Stimulated activated CD4-positive, alpha-beta T cell treated with anti-CD3 and anti-CD28 coated beads, Interleukin-2, amount 100 ng/mL, for 24 hours (primary cell): ENCODE measurements around the gene ABHD1.

ENCODE experiments used
- DNase-seq, 2 donors: peaks; one replicate each; pipeline ENCODE4 v3.0.0-alpha.2; 2020

Gene ABHD1

GRCh38 chr2:27138111-27138510, 14.5 kb downstream of the ABHD1 start:
- DNase-seq: no peak

GRCh38 chr2:27139310-27139709, 15.7 kb downstream of the ABHD1 start, which contains the start of gene PRR30:
PRR30 (minus strand) TSS chr2:27139410; CDS start chr2:27138329, 1,081 bp downstream.
- DNase-seq: no peak

- no peak for DNase-seq
These were observed 19.7 kb downstream of the ABHD1 start for GRCh38 chr2:27143285-27143684.

GRCh38 chr2:27145682-27146081, 22.1 kb downstream of the ABHD1 start:
- no peak for DNase-seq

- no peak for DNase-seq
These were observed 24.3 kb downstream of the ABHD1 start for GRCh38 chr2:27147935-27148334.

GRCh38 chr2:27148801-27149439, 25.3 kb downstream of the ABHD1 start, which contains the start of gene TCF23:
TCF23 (plus strand) TSS chr2:27149004; CDS start chr2:27149134, 130 bp downstream.
- DNase-seq: no peak

- no peak for DNase-seq
These were observed 26.2 kb downstream of the ABHD1 start for GRCh38 chr2:27149570-27150405.

GRCh38 chr2:27150639-27151230, 27.1 kb downstream of the ABHD1 start:
- DNase-seq: no peak

- no peak for DNase-seq
These were observed 28.6 kb downstream of the ABHD1 start for GRCh38 chr2:27152102-27152795.

- no peak for DNase-seq
These were observed 29.3 kb downstream of the ABHD1 start for GRCh38 chr2:27152796-27153464.

- DNase-seq: no peak
These were observed 30.9 kb downstream of the ABHD1 start for GRCh38 chr2:27154488-27154887.

GRCh38 chr2:27155069-27155520, 31.5 kb downstream of the ABHD1 start:
- no peak for DNase-seq

GRCh38 chr2:27158468-27158867, 34.9 kb downstream of the ABHD1 start:
- DNase-seq: no peak

- DNase-seq: no peak
These were observed 35.7 kb downstream of the ABHD1 start for GRCh38 chr2:27159271-27159670.

GRCh38 chr2:27160191-27160590, 36.6 kb downstream of the ABHD1 start:
- no peak for DNase-seq

- no peak for DNase-seq
These were observed 38.8 kb downstream of the ABHD1 start for GRCh38 chr2:27162151-27163121.

- DNase-seq: no peak
These were observed 41.5 kb downstream of the ABHD1 start for GRCh38 chr2:27164960-27165763.

GRCh38 chr2:27170581-27171337, 47.1 kb downstream of the ABHD1 start:
- no peak for DNase-seq

- no peak for DNase-seq
These were observed 47.8 kb downstream of the ABHD1 start for GRCh38 chr2:27171351-27171848.
